HepG2 (cell line): ENCODE data around the gene MCF2L. TPM values are rescaled to one million over a fixed set of nuclear protein-coding genes. Genes with fewer than 3 reads are reported as not detected.

Source experiments
- ATAC-seq: fragments of 200-7000 bp; cut with Tn5 transposase; 3 replicates; pipeline ENCODE4 v1.9.1; 2020; ENCODE audit warnings: mild to moderate bottlenecking, moderate library complexity
- BruUV-seq: library from RNA; stranded (reverse); fragments of 400-500 nt; replicated peaks from 2 replicates; lab custom pipeline; 2021; lab: Mats Ljungman, UMichigan
- CTCF ChIA-PET: fragments of 300-600 bp; formaldehyde crosslinking; extraction: SDS; loops from one replicate; lab custom pipeline; 2021; ENCODE audit warnings: low total read pairs, inconsistent platforms, low intra/inter-chr PET ratio; lab: Yijun Ruan, JAX
- POLR2A ChIA-PET: fragments of 350-600 bp; sonication (Branson Sonifier 250); formaldehyde crosslinking; loops from one replicate; lab custom pipeline; 2020; ENCODE audit warnings: antibody characterized with exemption, inconsistent platforms; lab: Yijun Ruan, JAX
- DNase-seq: peaks from one replicate; pipeline ENCODE4 v3.0.0-alpha.2; 2015; ENCODE audit warnings: low spot score
- FAIRE-seq: peaks from 3 replicates; lab custom pipeline; 2011; peaks lifted over from hg19 to GRCh38; lab: Jason Lieb, UNC
- H2AFZ ChIP-seq: one replicate; pipeline ENCODE4 v1.6.1; 2011; ENCODE audit warnings: low read length, inconsistent platforms
- H3K27ac ChIP-seq: fragments of 300-600 bp; 3 replicates; pipeline ENCODE4 v1.8.0; 2011; ENCODE audit warnings: mixed run types, mild to moderate bottlenecking, mixed read lengths, low read length, inconsistent platforms; ENCODE audit not compliant: insufficient read depth; ENCODE audit errors: extremely low read length
- H3K27me3 ChIP-seq, 2 experiments: fragments of 200-600 bp in 1 of 2; 2 replicates in 1 of 2; 3 replicates in 1 of 2; pipeline versions ENCODE4 v1.6.0 to v1.8.0; 2011; ENCODE audit warnings: low read length in 2 of 2, mild to moderate bottlenecking in 2 of 2, moderate library complexity in 2 of 2, inconsistent platforms in 1 of 2; ENCODE audit not compliant: insufficient read depth in 2 of 2, control insufficient read depth in 1 of 2
- H3K36me3 ChIP-seq, 2 experiments: fragments of 200-600 bp in 1 of 2; replicated peaks in 1 of 2; 2 replicates in 1 of 2; 3 replicates in 1 of 2; pipeline versions ENCODE4 v1.5.1 to v1.8.0; 2011; ENCODE audit warnings: low read length in 2 of 2, inconsistent platforms in 1 of 2; ENCODE audit not compliant: insufficient read depth in 2 of 2, control insufficient read depth in 1 of 2
- H3K4me1 ChIP-seq: 2 replicates; pipeline ENCODE4 v1.5.1; 2012; ENCODE audit warnings: low read length, inconsistent platforms; ENCODE audit not compliant: insufficient read depth
- H3K4me2 ChIP-seq: 2 replicates; pipeline ENCODE4 v1.6.0; 2011; ENCODE audit warnings: low read depth, low read length, inconsistent platforms
- H3K4me3 ChIP-seq, 3 experiments: fragments of 200-600 bp in 1 of 3; sonication (generic), shearing (Covaris generic) in 1 of 3; replicated peaks in 1 of 3; 2 replicates each; pipeline ENCODE4 v1.5.1; 2011 to 2016; ENCODE audit warnings: low read length in 3 of 3, inconsistent platforms in 2 of 3, low read depth in 2 of 3, mild to moderate bottlenecking in 2 of 3, control low read depth in 1 of 3, mixed read lengths in 1 of 3; ENCODE audit not compliant: insufficient read depth in 1 of 3
- H3K79me2 ChIP-seq: one replicate; pipeline ENCODE4 v1.6.1; 2011; ENCODE audit warnings: low read length, inconsistent platforms; ENCODE audit not compliant: insufficient read depth
- H3K9ac ChIP-seq: 2 replicates; pipeline ENCODE4 v1.6.0; 2011; ENCODE audit warnings: mild to moderate bottlenecking, low read depth, low read length, inconsistent platforms; ENCODE audit not compliant: insufficient read depth
- H3K9me3 ChIP-seq: 2 replicates; pipeline ENCODE4 v1.5.1; 2012; ENCODE audit warnings: mild to moderate bottlenecking, low read length
- H4K20me1 ChIP-seq: 2 replicates; pipeline ENCODE4 v1.6.0; 2011; ENCODE audit warnings: inconsistent platforms, mild to moderate bottlenecking, low read length, moderate library complexity; ENCODE audit not compliant: insufficient read depth
- CENPX ChIP-seq: sonication (generic); formaldehyde crosslinking; IDR thresholded peaks from 2 replicates; pipeline ENCODE4 v1.9.0; 2021; ENCODE audit warnings: mild to moderate bottlenecking, missing genetic modification reagents, moderate library complexity
- DPF2 ChIP-seq: sonication (generic); formaldehyde crosslinking; IDR thresholded peaks from 2 replicates; pipeline ENCODE4 v1.4.0; 2020; ENCODE audit warnings: mild to moderate bottlenecking, low read depth, missing genetic modification reagents, borderline replicate concordance
- ELF1 ChIP-seq: sonication (generic); formaldehyde crosslinking; IDR thresholded peaks from 2 replicates; pipeline ENCODE4 v1.4.0; 2020; ENCODE audit warnings: missing genetic modification reagents
- ELF3 ChIP-seq: IDR thresholded peaks from 2 replicates; pipeline ENCODE4 v1.6.1; 2016; ENCODE audit warnings: missing genetic modification reagents, missing compliant biosample characterization
- ETV5 ChIP-seq: IDR thresholded peaks from 2 replicates; pipeline ENCODE4 v1.6.1; 2018; ENCODE audit warnings: missing biosample characterization, missing genetic modification reagents, inconsistent platforms, borderline replicate concordance
- ETV6 ChIP-seq: sonication (generic); formaldehyde crosslinking; conservative IDR thresholded peaks from 2 replicates; pipeline ENCODE4 v1.4.0; 2020; ENCODE audit warnings: missing genetic modification reagents
- GFI1 ChIP-seq: sonication (generic); formaldehyde crosslinking; IDR thresholded peaks from 2 replicates; pipeline ENCODE4 v1.5.0; 2020; ENCODE audit warnings: missing genetic modification reagents, mild to moderate bottlenecking, borderline replicate concordance
- HDAC2 ChIP-seq: sonication (generic); formaldehyde crosslinking; IDR thresholded peaks from 2 replicates; pipeline ENCODE4 v1.4.0; 2020; ENCODE audit warnings: missing genetic modification reagents
- HDAC6 ChIP-seq: fragments of 200-600 bp; sonication (generic); IDR thresholded peaks from 2 replicates; pipeline ENCODE4 v1.7.0; 2017; ENCODE audit warnings: mild to moderate bottlenecking, antibody characterized with exemption, low read length, low read depth
- KDM6A ChIP-seq: IDR thresholded peaks from 2 replicates; pipeline ENCODE4 v1.6.1; 2016; ENCODE audit warnings: low read depth
- MAF1 ChIP-seq: sonication (generic); formaldehyde crosslinking; IDR thresholded peaks from 2 replicates; pipeline ENCODE4 v1.5.0; 2020; ENCODE audit warnings: missing genetic modification reagents, borderline replicate concordance
- MEIS1 ChIP-seq: sonication (generic); formaldehyde crosslinking; IDR thresholded peaks from 2 replicates; pipeline ENCODE4 v1.9.0; 2021; ENCODE audit warnings: mild to moderate bottlenecking, missing genetic modification reagents, moderate library complexity, borderline replicate concordance
- PCBP1 ChIP-seq: fragments of 200-400 bp; formaldehyde crosslinking; IDR thresholded peaks from 2 replicates; pipeline ENCODE4 v1.6.1; 2017; ENCODE audit warnings: mild to moderate bottlenecking, low read depth, low read length, borderline replicate concordance
- RAD51 ChIP-seq: fragments of 450-650 bp; IDR thresholded peaks from 2 replicates; pipeline ENCODE4 v1.6.1; 2016; ENCODE audit warnings: borderline replicate concordance
- RXRB ChIP-seq: IDR thresholded peaks from 2 replicates; pipeline ENCODE4 v1.6.1; 2016; ENCODE audit warnings: borderline replicate concordance, missing genetic modification reagents, missing compliant biosample characterization
- SMAD9 ChIP-seq: sonication (generic); formaldehyde crosslinking; IDR thresholded peaks from 2 replicates; pipeline ENCODE4 v1.5.1; 2020; ENCODE audit warnings: mild to moderate bottlenecking, missing genetic modification reagents
- ZBTB7A ChIP-seq: sonication (generic); formaldehyde crosslinking; IDR thresholded peaks from 2 replicates; pipeline ENCODE4 v1.8.0; 2022; ENCODE audit warnings: mild to moderate bottlenecking, missing genetic modification reagents
- ZFAT ChIP-seq: sonication (generic); formaldehyde crosslinking; conservative IDR thresholded peaks from 2 replicates; pipeline ENCODE4 v1.8.1; 2023; ENCODE audit warnings: missing genetic modification reagents, inconsistent platforms
- ZNF136 ChIP-seq: sonication (generic); formaldehyde crosslinking; IDR thresholded peaks from 2 replicates; pipeline ENCODE4 v1.8.1; 2022; ENCODE audit warnings: low read depth, mild to moderate bottlenecking, moderate library complexity, missing genetic modification reagents
- ZNF205 ChIP-seq: IDR thresholded peaks from 2 replicates; pipeline ENCODE4 v1.6.1; 2018; ENCODE audit warnings: missing biosample characterization, missing genetic modification reagents
- ZNF563 ChIP-seq: sonication (generic); formaldehyde crosslinking; IDR thresholded peaks from 2 replicates; pipeline ENCODE4 v1.8.0; 2022; ENCODE audit warnings: mild to moderate bottlenecking, moderate library complexity, missing genetic modification reagents
- ZNF879 ChIP-seq: sonication (generic); formaldehyde crosslinking; IDR thresholded peaks from 2 replicates; pipeline ENCODE4 v1.8.1; 2023; ENCODE audit warnings: missing genetic modification reagents
- WGBS: methylation state at CpG from one replicate; pipeline ENCODE4 v1.1.6; 2017; ENCODE audit warnings: low lambda C conversion rate; 5-methylcytosine and 5-hydroxymethylcytosine counted together
- in situ Hi-C: cut with HindIII; loops from 2 replicates; pipeline ENCODE4 v1.10.0; 2017; ENCODE audit warnings: low pct_unique_long_range_greater_than_20kb; ENCODE audit not compliant: extremely low pct_ligation_motif_present
- intact Hi-C: fragments of 100-400 bp; cut with micrococcal nuclease; formaldehyde crosslinking; loops from one replicate; pipeline ENCODE4 v1.10.0; 2022; ENCODE audit not compliant: unreplicated experiment
- polyA plus RNA-seq, 8 experiments: library from polyadenylated mRNA; depleted of rRNA in 3 of 8; stranded (reverse) in 7 of 8; unstranded in 1 of 8; fragments of >200 nt; fragmentation: Illumina TruSeq in 4 of 8; extraction: Trizol in 4 of 8; gene quantifications; 2 replicates each; pipeline versions ENCODE4 v1.2.1 to v1.2.3, GENCODE V29; 2011 to 2016; ENCODE audit warnings: low read depth in 4 of 8, missing spikeins in 1 of 8, mixed read lengths in 1 of 8; ENCODE audit not compliant: insufficient read depth in 1 of 8
- total RNA-seq, 5 experiments: library from RNA; depleted of rRNA; stranded (reverse); fragments of >200 nt; fragmentation: Illumina TruSeq; extraction: Trizol; gene quantifications; 2 replicates each; pipeline ENCODE4 v1.2.3, GENCODE V29; 2016; ENCODE audit warnings: low read depth in 1 of 5
- TF ChIP-seq, protein P1 (sequence below): sonication (generic); formaldehyde crosslinking; IDR thresholded peaks from 2 replicates; pipeline ENCODE4 v1.5.0; 2020; ENCODE audit warnings: mild to moderate bottlenecking, missing genetic modification reagents, borderline replicate concordance

MCF2L gene
- total and polyA plus RNA-seq, 2 of the 13 experiments (the other 11 are each of a cell fraction or from before 2014, with no cell fraction given): 19.4 to 28.4 TPM

DNA sequence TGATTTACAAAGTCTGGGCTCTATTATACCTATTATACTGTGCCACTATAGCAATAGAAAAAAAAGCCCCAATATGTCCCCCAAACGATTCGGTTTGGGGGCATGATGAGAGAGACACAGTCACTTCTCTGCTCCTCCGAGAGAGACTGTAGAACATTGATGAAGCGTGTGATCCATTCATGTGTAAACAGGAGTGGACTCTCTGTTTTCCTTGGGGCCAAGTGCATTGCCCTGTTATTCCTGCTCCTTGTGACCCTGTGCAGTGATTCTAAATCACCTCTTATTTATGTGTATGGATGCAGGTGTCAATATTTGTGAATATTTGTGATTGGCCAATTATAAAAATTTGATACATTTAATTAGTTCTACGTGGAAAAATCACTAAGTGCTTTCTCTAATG is 170.6 kb downstream of the MCF2L start:
- Histone ChIP-seq H3K4me1 (peaks cover 49% of the 10 kb centered on the region), H3K4me3 (peak overlapping the region in 1 of 3 experiments; percentile 1; a peak in 1 of 6 replicates), H3K9me3 (no peaks in the 10 kb centered on the region), H3K79me2 (no peaks in the 10 kb centered on the region), H4K20me1 (no peaks in the 10 kb centered on the region), H3K4me2 (peak overlapping the region; percentile 60), H3K27ac (peak overlapping the region; percentile 72), H3K27me3 (no peaks in the 10 kb centered on the region), H3K36me3 (peaks cover 11 to 33% of the 10 kb centered on the region in 2 experiments; a peak in 4 of 5 replicates), H3K9ac (0 out of 2 replicates have a peak overlapping the region, but pooled peaks have one; percentile 18), H2AFZ (no peak overlapping the region)
- ATAC-seq (peak; percentile 77), FAIRE-seq (no peak), DNase-seq (peak; percentile 54)
- intact Hi-C loops (loop anchor here (1.0 kb wide), 1 partner anchor 11 kb away; no protein-coding TSS in a partner anchor), in situ Hi-C loops (no loop called here)
- WGBS: 14% methylated on average over 5 of the region's 5 CpGs
- no TSS peak for BruUV-seq
- CTCF ChIA-PET: no interaction called here
- POLR2A ChIA-PET: interaction anchor here (1.0 to 2.3 kb wide), 5 partner anchors 11 to 70 kb away, joined by 3 to 32 read pairs (median 5); partner anchors contain the start of genes CUL4A, F10 and F7
- TF ChIP-seq GFI1 (peak; percentile 96), ZBTB7A (CRISPR knock-in tag) (no peak), ETV6 (CRISPR knock-in tag) (no peak), PCBP1 (no peak), ZNF136 (CRISPR knock-in tag) (no peak), ELF3 (CRISPR knock-in tag) (no peak), HDAC6 (no peak), MAF1 (no peak), HDAC2 (peak; percentile 42; the same call in 1 of the 2 replicates), ZFAT (CRISPR knock-in tag) (no peak), ELF1 (CRISPR knock-in tag) (no peak), MEIS1 (no peak), CENPX (no peak), ZNF205 (CRISPR knock-in tag) (peak; percentile 3; the same call in 1 of the 2 replicates), DPF2 (CRISPR knock-in tag) (no peak; the same call in 1 of the 2 replicates), SMAD9 (CRISPR knock-in tag) (no peak), RXRB (CRISPR knock-in tag) (peak; percentile 52; the same call in 1 of the 2 replicates), ZNF563 (no peak), KDM6A (CRISPR knock-in tag) (peak; percentile 55), ZNF879 (no peak), RAD51 (no peak), ETV5 (CRISPR knock-in tag) (no peak; the same call in 1 of the 2 replicates)
- TF ChIP-seq, protein P1, sequence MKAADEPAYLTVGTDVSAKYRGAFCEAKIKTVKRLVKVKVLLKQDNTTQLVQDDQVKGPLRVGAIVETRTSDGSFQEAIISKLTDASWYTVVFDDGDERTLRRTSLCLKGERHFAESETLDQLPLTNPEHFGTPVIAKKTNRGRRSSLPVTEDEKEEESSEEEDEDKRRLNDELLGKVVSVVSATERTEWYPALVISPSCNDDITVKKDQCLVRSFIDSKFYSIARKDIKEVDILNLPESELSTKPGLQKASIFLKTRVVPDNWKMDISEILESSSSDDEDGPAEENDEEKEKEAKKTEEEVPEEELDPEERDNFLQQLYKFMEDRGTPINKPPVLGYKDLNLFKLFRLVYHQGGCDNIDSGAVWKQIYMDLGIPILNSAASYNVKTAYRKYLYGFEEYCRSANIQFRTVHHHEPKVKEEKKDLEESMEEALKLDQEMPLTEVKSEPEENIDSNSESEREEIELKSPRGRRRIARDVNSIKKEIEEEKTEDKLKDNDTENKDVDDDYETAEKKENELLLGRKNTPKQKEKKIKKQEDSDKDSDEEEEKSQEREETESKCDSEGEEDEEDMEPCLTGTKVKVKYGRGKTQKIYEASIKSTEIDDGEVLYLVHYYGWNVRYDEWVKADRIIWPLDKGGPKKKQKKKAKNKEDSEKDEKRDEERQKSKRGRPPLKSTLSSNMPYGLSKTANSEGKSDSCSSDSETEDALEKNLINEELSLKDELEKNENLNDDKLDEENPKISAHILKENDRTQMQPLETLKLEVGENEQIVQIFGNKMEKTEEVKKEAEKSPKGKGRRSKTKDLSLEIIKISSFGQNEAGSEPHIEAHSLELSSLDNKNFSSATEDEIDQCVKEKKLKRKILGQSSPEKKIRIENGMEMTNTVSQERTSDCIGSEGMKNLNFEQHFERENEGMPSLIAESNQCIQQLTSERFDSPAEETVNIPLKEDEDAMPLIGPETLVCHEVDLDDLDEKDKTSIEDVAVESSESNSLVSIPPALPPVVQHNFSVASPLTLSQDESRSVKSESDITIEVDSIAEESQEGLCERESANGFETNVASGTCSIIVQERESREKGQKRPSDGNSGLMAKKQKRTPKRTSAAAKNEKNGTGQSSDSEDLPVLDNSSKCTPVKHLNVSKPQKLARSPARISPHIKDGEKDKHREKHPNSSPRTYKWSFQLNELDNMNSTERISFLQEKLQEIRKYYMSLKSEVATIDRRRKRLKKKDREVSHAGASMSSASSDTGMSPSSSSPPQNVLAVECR (CRISPR knock-in tag): no peak
